Calu3 (cell line): ENCODE results near the gene PRUNE2. TPM values are rescaled to one million over a fixed set of nuclear protein-coding genes. Genes with fewer than 3 reads are reported as not detected.

Experiments used
- BruUV-seq: library from RNA; stranded (reverse); fragments of 400-500 nt; replicated peaks from 2 replicates; lab custom pipeline; 2021; lab: Mats Ljungman, UMichigan
- CTCF ChIA-PET: fragments of 300-600 bp; sonication (Branson Sonifier 250); formaldehyde crosslinking; loops from one replicate; lab custom pipeline; 2022; ENCODE audit warnings: antibody characterized with exemption; lab: Charles Lee
- DNase-seq: peaks from one replicate; pipeline ENCODE4 v3.0.0; 2022
- H3K27ac Mint-ChIP-seq: one replicate; pipeline ENCODE4 v1.8.0; 2022; ENCODE audit warnings: mixed read lengths; ENCODE audit not compliant: unreplicated experiment
- H3K27me3 Mint-ChIP-seq: one replicate; pipeline ENCODE4 v1.8.0; 2022; ENCODE audit warnings: mixed read lengths; ENCODE audit not compliant: unreplicated experiment
- H3K36me3 Mint-ChIP-seq: one replicate; pipeline ENCODE4 v1.8.0; 2022; ENCODE audit warnings: mild to moderate bottlenecking, moderate library complexity, mixed read lengths; ENCODE audit not compliant: insufficient read depth, unreplicated experiment
- H3K4me1 Mint-ChIP-seq: one replicate; pipeline ENCODE4 v1.8.0; 2022; ENCODE audit warnings: mild to moderate bottlenecking, low read depth, mixed read lengths; ENCODE audit not compliant: unreplicated experiment
- H3K4me3 Mint-ChIP-seq: one replicate; pipeline ENCODE4 v1.8.0; 2022; ENCODE audit warnings: mild to moderate bottlenecking, low read depth, moderate library complexity, mixed read lengths; ENCODE audit not compliant: unreplicated experiment
- H3K9me3 Mint-ChIP-seq: one replicate; pipeline ENCODE4 v1.8.0; 2022; ENCODE audit warnings: low read depth, mixed read lengths; ENCODE audit not compliant: unreplicated experiment
- intact Hi-C: fragments of 100-400 bp; cut with micrococcal nuclease; formaldehyde crosslinking; loops from one replicate; pipeline ENCODE4 v1.10.0; 2022; ENCODE audit not compliant: unreplicated experiment
- total RNA-seq: library from RNA; stranded (reverse); gene quantifications from 2 replicates; pipeline ENCODE4 v1.2.3, GENCODE V29; 2022
- TF ChIP-seq, protein P1 (sequence below): fragments of 200-600 bp; IDR thresholded peaks from one replicate; pipeline ENCODE4 v1.8.0; 2022; ENCODE audit warnings: antibody characterized with exemption; ENCODE audit not compliant: unreplicated experiment

The PRUNE2 gene
- total RNA-seq, 1 experiment from 2014 or later, result 0.07 TPM

GRCh38 chr9:76573408-76573807 is 332.5 kb downstream of the PRUNE2 start:
- TF ChIP-seq, protein P1, sequence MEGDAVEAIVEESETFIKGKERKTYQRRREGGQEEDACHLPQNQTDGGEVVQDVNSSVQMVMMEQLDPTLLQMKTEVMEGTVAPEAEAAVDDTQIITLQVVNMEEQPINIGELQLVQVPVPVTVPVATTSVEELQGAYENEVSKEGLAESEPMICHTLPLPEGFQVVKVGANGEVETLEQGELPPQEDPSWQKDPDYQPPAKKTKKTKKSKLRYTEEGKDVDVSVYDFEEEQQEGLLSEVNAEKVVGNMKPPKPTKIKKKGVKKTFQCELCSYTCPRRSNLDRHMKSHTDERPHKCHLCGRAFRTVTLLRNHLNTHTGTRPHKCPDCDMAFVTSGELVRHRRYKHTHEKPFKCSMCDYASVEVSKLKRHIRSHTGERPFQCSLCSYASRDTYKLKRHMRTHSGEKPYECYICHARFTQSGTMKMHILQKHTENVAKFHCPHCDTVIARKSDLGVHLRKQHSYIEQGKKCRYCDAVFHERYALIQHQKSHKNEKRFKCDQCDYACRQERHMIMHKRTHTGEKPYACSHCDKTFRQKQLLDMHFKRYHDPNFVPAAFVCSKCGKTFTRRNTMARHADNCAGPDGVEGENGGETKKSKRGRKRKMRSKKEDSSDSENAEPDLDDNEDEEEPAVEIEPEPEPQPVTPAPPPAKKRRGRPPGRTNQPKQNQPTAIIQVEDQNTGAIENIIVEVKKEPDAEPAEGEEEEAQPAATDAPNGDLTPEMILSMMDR, result no peak
- BruUV-seq, result no TSS peak
- no peak for DNase-seq
- Mint-ChIP-seq H3K4me3 (no peak overlapping the region), H3K9me3 (no peaks in the 10 kb centered on the region), H3K27me3 (peaks cover 61% of the 10 kb centered on the region), H3K36me3 (no peaks in the 10 kb centered on the region), H3K4me1 (no peaks in the 10 kb centered on the region), H3K27ac (no peak overlapping the region)
- CTCF ChIA-PET, result no interaction called here
- intact Hi-C loops, result no loop called here

GRCh38 chr9:76572151-76572550 is 333.8 kb downstream of the PRUNE2 start:
- H3K27me3 Mint-ChIP-seq, result peaks cover 73% of the 10 kb centered on the region
- DNase-seq, result no peak
- no peak overlapping the region for H3K4me3 Mint-ChIP-seq
- no peak overlapping the region for H3K27ac Mint-ChIP-seq
- no TSS peak for BruUV-seq
- intact Hi-C loops, result no loop called here
- TF ChIP-seq, protein P1, result no peak
- no peaks in the 10 kb centered on the region for H3K9me3 Mint-ChIP-seq
- CTCF ChIA-PET, result no interaction called here
- H3K36me3 Mint-ChIP-seq, result no peaks in the 10 kb centered on the region
- no peaks in the 10 kb centered on the region for H3K4me1 Mint-ChIP-seq

DNA sequence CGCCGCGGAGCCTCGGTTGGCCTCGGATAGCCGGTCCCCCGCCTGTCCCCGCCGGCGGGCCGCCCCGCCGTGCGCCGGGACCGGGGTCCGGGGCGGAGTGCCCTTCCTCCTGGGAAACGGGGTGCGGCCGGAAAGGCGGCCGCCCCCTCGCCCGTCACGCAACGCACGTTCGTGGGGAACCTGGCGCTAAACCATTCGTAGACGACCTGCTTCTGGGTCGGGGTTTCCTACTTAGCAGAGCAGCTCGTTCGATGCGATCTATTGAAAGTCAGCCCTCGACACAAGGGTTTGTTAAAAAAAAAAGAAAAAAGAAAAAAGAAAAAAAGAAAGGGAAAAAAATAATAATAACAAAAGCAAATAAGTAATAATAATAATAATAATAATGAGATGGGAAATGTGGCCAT is 334.2 kb downstream of the PRUNE2 start:
- no peaks in the 10 kb centered on the region for H3K36me3 Mint-ChIP-seq
- CTCF ChIA-PET, result no interaction called here
- H3K4me3 Mint-ChIP-seq, result no peak overlapping the region
- H3K27me3 Mint-ChIP-seq, result peaks cover 76% of the 10 kb centered on the region
- BruUV-seq, result no TSS peak
- H3K9me3 Mint-ChIP-seq, result no peaks in the 10 kb centered on the region
- TF ChIP-seq, protein P1, result no peak
- intact Hi-C loops, result no loop called here
- H3K4me1 Mint-ChIP-seq, result no peaks in the 10 kb centered on the region
- no peak for DNase-seq
- no peak overlapping the region for H3K27ac Mint-ChIP-seq

- TF ChIP-seq, protein P1, result no peak
- DNase-seq, result no peak
- Mint-ChIP-seq H3K27me3 (peaks cover 76% of the 10 kb centered on the region), H3K4me3 (no peak overlapping the region), H3K9me3 (no peaks in the 10 kb centered on the region), H3K27ac (no peak overlapping the region), H3K36me3 (no peaks in the 10 kb centered on the region), H3K4me1 (no peaks in the 10 kb centered on the region)
- BruUV-seq, result no TSS peak
- intact Hi-C loops, result no loop called here
- CTCF ChIA-PET, result no interaction called here
Observed at GRCh38 chr9:76571288-76571687, 334.6 kb downstream of the PRUNE2 start.
